Measurements from ENCODE around the gene SIPA1L3.
"Not testable (repeated sequence)": the region's sequence is repeated elsewhere in the genome, so short reads cannot be mapped to it uniquely, and the experiment has no call there.

Gene SIPA1L3

DNA sequence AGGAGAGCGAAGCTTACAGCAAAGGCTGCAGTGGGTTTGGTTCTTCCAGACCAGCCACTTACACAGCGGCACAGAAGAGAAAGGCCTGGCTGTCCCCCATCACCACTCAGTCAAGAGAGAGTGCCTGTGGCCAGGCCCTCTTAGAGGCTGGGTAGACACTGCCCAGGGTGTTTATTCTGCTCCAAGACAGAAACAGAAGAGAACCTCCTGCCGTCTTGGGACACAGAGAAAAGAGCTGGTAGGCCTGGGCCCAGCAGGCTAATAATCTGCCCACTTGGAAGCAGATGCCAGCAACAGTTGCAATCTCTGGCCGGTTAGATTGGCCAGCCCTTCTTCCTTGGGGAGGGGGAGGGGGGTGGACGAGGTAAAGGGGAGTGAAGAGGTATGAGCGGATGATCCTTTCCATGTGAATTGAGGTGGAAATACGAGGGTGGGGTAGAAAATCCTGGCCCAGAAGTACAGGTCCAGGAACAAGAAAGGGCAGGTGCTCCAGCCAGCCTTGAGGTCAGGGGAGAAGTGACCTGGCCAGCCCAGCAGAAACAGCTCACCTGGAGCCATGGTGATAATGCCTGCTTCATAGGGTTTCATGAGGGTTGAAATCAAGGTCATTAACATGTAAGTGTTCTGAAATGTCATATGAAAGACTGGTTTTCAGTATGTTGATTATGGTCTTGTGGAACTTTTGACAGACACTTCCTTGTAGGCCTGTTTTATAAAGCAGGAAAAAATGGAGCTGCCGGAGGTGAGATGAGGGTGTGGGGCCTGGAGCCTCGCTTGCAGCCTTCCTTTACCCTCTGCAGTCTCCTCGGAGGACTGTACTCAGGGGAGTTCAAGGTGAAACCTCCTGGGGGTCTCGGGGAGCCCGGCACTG is 116.9 kb downstream of the SIPA1L3 start:
- peak in 2 of 14 donors; percentile 8 to 40 for DNase-seq

DNA sequence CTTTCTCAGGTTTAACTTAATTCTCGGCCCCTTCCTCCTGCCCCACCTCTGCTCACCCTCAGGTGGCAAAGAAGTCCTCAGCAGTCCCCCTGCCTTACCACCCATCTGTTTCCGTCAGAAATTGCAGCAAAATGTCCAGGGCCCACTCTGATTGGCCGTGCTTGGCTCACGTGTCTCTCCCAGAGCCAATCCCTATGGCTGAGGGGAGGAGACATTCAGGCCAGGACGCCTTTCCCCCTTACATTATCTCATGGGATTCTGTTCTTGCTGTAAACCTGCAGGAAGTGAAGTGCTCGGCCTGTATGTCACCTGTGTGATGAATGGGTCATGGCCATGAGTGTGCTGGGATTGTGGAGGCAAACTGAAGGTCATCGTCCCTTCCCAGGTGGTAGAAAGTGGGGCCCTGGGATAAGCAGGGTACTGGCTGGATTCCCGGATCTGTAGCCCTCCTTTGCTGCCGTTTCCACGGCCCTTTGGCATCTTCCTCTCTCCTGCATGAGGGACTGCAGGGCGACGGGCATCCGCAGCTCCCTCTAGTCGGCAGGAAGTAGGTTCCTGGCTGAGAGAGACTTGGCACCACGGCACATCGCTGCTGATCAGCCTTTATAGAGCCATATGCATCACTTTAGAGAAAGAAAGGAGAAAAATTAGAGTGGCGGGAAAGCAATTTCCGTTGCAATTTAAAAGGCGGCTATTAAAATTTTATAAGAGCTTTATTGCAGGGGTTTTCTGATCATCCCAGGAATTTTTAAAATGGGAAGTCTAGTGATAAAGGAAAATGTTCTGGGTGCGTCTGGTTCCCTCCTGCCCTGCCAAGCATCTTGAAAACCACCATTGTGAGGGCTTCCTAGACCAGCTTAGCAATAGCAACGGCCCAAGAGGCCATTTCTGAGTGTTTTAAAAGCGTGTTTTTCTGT is 118.2 kb downstream of the SIPA1L3 start:
- DNase-seq = peak in 1 of 14 donors; percentile 75

DNA sequence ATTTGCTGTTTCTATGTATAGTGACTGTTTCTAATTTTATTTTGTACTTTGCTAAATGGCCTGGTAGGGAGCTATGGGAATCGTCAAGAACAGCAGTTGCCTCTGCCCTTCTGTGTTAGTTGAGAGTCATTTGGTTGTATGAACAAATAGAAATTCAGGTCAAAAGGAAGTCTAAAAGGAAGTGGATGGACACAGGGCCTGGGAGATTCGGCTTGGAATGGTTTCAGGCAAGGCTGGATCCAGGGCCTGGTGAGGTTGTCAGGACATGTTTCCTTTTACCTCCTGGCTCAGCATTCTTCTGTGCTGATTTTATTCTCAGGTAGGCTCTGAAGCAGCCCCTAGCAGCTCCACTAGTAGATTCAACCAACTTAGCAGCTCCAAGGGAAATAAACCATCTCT is 118.9 kb downstream of the SIPA1L3 start:
- no peak for DNase-seq

- no peak for DNase-seq
Observed at GRCh38 chr19:38028913-38029510, 122.0 kb downstream of the SIPA1L3 start.

DNA sequence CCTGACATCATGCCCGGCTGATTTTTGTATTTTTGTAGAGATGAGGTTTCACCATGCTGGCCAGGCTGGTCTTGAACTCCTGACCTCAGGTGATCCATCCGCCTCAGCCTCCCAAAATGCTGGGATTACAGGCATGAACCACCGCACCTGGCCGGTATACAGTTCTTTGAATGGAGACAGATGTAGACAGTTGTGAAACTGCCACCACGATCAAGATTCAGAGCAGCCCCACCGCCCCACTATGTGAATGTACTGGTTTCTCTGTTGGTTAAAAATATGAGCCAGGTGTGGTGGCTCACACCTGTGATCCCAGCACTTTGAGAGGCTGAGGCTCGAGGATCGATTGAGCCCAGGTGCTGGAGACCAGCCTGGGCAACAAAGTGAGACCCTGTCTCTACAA is 123.0 kb downstream of the SIPA1L3 start:
- not testable (repeated sequence) for DNase-seq

DNA sequence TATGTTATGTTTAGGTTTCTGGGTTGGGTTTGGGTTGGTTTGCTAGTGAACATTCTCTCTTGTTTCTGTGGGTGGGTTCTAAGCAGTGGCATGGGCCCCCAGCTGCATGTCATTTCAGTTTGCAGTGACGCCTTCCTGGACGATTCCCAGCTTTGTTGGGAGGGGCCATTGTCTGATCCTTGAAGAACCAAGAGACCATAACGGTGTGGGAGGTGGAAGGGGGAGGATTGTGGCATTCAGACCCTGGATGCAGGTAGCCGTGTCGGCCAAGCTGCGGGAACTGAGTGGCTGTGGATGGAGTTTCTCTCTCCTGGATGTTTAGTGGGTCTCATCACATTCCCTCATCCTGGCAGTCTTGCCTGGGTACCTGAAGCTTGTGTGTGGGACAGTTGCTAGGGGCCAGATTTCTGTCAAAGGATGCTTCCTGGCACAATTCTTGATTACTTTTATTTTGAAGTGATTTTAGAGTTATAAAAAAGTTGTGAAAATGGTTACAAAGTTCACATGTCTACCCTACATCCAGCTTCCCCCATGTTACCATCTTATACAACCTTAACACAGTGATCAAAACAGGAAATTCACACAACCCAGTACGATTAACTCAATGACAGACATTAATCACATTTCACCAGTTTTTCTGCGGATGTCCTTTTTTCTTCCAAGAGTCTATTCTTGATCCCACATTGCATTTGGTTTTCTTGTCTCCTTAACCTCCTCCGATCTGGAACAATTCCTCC is 123.8 kb downstream of the SIPA1L3 start:
- DNase-seq = no peak

GRCh38 chr19:38031423-38031770 is 124.4 kb downstream of the SIPA1L3 start:
- no peak for DNase-seq

- no peak for DNase-seq
Observed at GRCh38 chr19:38032151-38032550, 125.1 kb downstream of the SIPA1L3 start.

DNA sequence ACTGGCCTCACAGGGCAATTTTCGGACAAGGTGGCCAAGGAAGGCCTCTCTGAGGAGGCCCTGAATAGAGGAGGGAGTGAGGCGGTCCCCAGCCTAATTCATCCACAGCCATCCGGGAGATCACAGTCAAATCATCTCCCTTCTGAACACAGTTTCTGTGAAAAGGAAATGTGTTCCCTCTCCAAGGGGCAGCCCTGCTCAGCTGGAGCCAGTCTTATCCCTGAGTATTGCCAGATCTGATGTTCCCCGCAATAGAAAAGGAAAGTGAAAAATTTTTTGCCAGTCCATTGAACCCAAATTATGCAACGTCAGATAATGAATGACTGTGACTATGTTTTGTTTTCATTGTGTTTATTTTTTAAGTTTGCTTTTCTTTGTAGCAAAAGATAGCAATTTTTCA is 125.9 kb downstream of the SIPA1L3 start:
- no peak for DNase-seq

GRCh38 chr19:38033658-38034491 is 126.9 kb downstream of the SIPA1L3 start:
- no peak for DNase-seq

GRCh38 chr19:38034492-38034860 is 127.5 kb downstream of the SIPA1L3 start:
- no peak for DNase-seq

GRCh38 chr19:38035515-38036495 is 128.8 kb downstream of the SIPA1L3 start:
- DNase-seq = peak in 1 of 14 donors; percentile 21

GRCh38 chr19:38036707-38037611 is 130.0 kb downstream of the SIPA1L3 start:
- no peak for DNase-seq

DNA sequence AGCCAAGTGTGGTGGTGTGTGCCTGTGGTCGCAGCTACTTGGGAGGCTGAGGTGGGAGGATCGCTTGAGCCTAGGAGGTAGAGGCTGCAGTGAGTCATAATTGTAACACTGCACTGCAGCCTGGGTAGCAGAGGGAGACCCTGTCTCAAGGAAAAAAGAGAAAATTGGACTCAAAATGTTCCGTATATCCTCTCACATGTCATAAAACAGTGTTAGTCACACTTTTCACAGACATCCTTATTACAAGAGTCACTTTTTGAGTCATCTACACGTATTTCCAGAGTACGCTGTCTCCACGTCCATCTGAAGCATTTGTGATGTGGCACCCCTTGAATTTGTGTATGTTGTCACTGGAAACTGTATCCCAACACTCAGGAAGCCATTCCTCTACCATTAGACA is 133.0 kb downstream of the SIPA1L3 start:
- no peak for DNase-seq

GRCh38 chr19:38042132-38042531 is 135.1 kb downstream of the SIPA1L3 start:
- DNase-seq = no peak

- no peak for DNase-seq
Observed at GRCh38 chr19:38043649-38044144, 136.7 kb downstream of the SIPA1L3 start.

DNA sequence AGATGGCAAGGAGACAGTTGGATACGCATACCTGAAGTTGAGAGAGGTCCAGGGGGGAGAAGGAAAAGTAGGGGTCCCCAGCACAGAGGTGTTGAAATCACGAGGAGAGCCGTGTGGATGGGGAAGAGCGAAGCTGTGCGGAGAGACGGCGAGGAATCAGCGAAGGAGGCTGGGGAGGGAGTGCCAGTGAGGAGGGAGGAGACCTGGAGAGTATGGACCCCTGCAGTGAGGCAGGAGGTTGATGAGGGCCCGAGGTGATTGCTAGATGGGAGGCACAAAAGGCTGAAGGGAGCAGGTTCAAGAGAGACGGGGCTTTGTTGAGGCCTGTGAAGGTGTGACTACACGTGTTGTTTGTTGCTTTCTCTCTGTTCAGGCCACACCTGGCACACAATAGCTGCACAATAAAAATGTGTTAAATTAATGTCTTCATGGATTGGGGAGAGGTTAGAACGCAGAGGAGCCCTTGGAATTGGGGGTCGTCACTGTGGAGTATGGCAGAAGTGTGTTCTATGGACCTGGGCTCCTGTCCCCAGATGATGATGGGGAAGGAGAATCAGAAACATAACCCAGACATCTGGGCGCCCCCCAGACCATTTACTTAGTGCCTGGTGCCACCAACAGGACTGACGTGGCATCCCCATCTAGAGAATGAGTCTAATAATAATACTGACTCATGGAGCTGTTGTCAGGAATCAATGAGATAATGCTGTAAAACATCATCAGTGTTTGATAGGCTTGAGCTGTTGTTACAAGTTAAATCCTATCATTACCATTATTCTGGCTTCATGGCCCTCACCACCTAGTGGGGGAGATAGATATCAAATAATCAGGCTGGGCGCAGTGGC is 137.5 kb downstream of the SIPA1L3 start:
- no peak for DNase-seq
